Smooth muscle cell (in vitro differentiated cells): ENCODE data around the gene SCNN1G. TPM values are rescaled to one million over a fixed set of nuclear protein-coding genes. Genes with fewer than 3 reads are reported as not detected.
A peak's percentile ranks its signal among the peaks of the same experiment; 100 is the strongest.

Experiments
- DNase-seq: peaks from one replicate; lab custom pipeline; 2025; ENCODE audit not compliant: unreplicated experiment; lab: John Stamatoyannopoulos, UW
- H2AFZ ChIP-seq: fragments of 200-600 bp; sonication (generic); 2 replicates; pipeline ENCODE4 v1.6.0; 2016; ENCODE audit warnings: antibody characterized with exemption, low read depth, mild to moderate bottlenecking
- H3F3A ChIP-seq: fragments of 200-600 bp; sonication (generic); 2 replicates; pipeline ENCODE4 v1.6.0; 2017; ENCODE audit warnings: antibody characterized with exemption, low read depth
- H3K27ac ChIP-seq: fragments of 200-600 bp; sonication (generic); 2 replicates; pipeline ENCODE4 v1.5.1; 2016; ENCODE audit warnings: low read depth, mild to moderate bottlenecking
- H3K27me3 ChIP-seq: fragments of 200-600 bp; sonication (generic); 2 replicates; pipeline ENCODE4 v1.6.1; 2016; ENCODE audit warnings: low read depth, mild to moderate bottlenecking
- H3K36me3 ChIP-seq: fragments of 200-600 bp; sonication (generic); 2 replicates; pipeline ENCODE4 v1.5.1; 2016; ENCODE audit warnings: low read depth
- H3K4me1 ChIP-seq: fragments of 200-600 bp; sonication (generic); 2 replicates; pipeline ENCODE4 v1.5.1; 2016; ENCODE audit warnings: low read depth
- H3K4me2 ChIP-seq: fragments of 200-600 bp; sonication (generic); 2 replicates; pipeline ENCODE4 v1.6.0; 2016; ENCODE audit warnings: mild to moderate bottlenecking
- H3K4me3 ChIP-seq: fragments of 200-600 bp; sonication (generic); 2 replicates; pipeline ENCODE4 v1.5.1; 2016; ENCODE audit warnings: mild to moderate bottlenecking
- H3K79me2 ChIP-seq: fragments of 200-600 bp; sonication (generic); 2 replicates; pipeline ENCODE4 v1.6.0; 2016; ENCODE audit warnings: low read depth, mild to moderate bottlenecking
- H3K9ac ChIP-seq: fragments of 200-600 bp; sonication (generic); 2 replicates; pipeline ENCODE4 v1.6.0; 2016; ENCODE audit warnings: low read depth
- H3K9me3 ChIP-seq: fragments of 200-600 bp; sonication (generic); replicated peaks from 2 replicates; pipeline ENCODE4 v1.5.1; 2016; ENCODE audit warnings: low read depth
- H4K20me1 ChIP-seq: fragments of 200-600 bp; sonication (generic); 2 replicates; pipeline ENCODE4 v1.6.0; 2016; ENCODE audit warnings: low read depth
- WGBS: methylation state at CpG from one replicate; pipeline ENCODE4 v1.1.7; 2016; ENCODE audit warnings: low lambda C conversion rate; 5-methylcytosine and 5-hydroxymethylcytosine counted together
- polyA plus RNA-seq: library from polyadenylated mRNA; unstranded; fragments of >200 nt; fragmentation: Nextera tagmentation; extraction: Ambion mirVana; gene quantifications from 2 replicates; pipeline ENCODE4 v1.2.1, GENCODE V29; 2016
- total RNA-seq: library from RNA; depleted of rRNA; stranded (reverse); fragments of >200 nt; gene quantifications from 2 replicates; pipeline ENCODE4 v1.2.3, GENCODE V29; 2014
- TF ChIP-seq, protein P1 (sequence below): fragments of 200-600 bp; sonication (generic); IDR thresholded peaks from 2 replicates; pipeline ENCODE4 v1.5.1; 2017; ENCODE audit warnings: borderline replicate concordance, mild to moderate bottlenecking, antibody characterized with exemption; ENCODE audit not compliant: insufficient read depth, poor library complexity, severe bottlenecking

Gene SCNN1G
- not detected in 2 replicates for total RNA-seq
- not detected in 2 replicates for polyA plus RNA-seq

DNA sequence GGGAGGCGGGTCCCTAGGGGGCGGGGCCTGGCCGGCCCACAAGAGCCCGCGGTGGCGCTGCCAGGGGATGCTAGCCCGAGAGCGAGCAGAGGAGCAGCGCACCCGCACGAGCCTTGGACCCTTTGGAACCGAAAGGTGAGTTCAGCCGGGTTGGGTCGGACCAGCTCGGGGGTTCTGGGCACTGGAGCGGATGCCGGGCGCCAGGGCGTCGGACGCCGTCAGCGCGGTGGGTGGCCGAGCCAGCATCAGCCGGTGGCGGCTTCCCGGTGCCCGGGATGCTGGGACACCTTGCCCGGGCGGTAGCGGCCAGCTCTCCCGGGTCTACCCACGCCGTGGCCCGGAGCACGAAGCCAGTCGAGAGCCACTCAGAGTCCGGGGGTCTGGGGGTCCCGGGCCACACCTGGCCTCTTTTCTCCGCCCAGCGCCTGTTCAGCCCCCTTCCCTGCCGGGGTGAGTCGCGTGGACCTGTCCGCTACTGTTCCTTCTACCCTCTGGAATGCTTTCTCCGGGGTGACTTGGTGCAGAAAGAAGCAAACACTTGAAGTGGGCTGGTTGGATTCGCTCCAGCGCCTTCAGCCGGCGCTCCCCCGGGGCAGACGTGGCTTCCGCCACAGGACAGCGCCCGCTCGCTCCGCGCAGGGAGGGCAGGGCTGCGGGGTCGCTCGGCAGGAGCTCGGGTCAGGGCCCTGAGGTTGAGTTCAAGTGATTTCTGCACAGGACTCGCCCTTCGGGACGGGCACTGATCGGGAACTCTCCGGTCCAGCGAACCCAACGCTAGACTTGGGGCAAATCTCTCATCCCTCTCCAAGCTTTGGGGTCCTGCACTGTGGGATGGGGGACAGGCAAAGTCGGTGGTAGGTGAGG is at the start of gene SCNN1G:
Gene SCNN1G (plus strand): TSS at position 67 of the 864 bp plus-strand sequence. CDS start 3,527 bp downstream, outside the sequence.
- TF ChIP-seq, protein P1, sequence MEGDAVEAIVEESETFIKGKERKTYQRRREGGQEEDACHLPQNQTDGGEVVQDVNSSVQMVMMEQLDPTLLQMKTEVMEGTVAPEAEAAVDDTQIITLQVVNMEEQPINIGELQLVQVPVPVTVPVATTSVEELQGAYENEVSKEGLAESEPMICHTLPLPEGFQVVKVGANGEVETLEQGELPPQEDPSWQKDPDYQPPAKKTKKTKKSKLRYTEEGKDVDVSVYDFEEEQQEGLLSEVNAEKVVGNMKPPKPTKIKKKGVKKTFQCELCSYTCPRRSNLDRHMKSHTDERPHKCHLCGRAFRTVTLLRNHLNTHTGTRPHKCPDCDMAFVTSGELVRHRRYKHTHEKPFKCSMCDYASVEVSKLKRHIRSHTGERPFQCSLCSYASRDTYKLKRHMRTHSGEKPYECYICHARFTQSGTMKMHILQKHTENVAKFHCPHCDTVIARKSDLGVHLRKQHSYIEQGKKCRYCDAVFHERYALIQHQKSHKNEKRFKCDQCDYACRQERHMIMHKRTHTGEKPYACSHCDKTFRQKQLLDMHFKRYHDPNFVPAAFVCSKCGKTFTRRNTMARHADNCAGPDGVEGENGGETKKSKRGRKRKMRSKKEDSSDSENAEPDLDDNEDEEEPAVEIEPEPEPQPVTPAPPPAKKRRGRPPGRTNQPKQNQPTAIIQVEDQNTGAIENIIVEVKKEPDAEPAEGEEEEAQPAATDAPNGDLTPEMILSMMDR = no peak
- Histone ChIP-seq H3K27ac (no peak within 1 kb of the TSS), H3F3A (no peaks in the 10 kb centered on the region), H3K4me3 (peak within 1 kb of the TSS; percentile 21), H2AFZ (no peak within 1 kb of the TSS), H3K4me1 (peaks cover 4% of the 10 kb centered on the region), H3K79me2 (no peaks in the 10 kb centered on the region), H3K9me3 (no peaks in the 10 kb centered on the region), H3K27me3 (peaks cover 73% of the 10 kb centered on the region), H3K9ac (no peak within 1 kb of the TSS), H3K4me2 (peak within 1 kb of the TSS; percentile 71), H4K20me1 (no peaks in the 10 kb centered on the region), H3K36me3 (no peaks in the 10 kb centered on the region)
- no peak for DNase-seq
- WGBS = 8% methylated on average over 65 of the region's 71 CpGs

DNA sequence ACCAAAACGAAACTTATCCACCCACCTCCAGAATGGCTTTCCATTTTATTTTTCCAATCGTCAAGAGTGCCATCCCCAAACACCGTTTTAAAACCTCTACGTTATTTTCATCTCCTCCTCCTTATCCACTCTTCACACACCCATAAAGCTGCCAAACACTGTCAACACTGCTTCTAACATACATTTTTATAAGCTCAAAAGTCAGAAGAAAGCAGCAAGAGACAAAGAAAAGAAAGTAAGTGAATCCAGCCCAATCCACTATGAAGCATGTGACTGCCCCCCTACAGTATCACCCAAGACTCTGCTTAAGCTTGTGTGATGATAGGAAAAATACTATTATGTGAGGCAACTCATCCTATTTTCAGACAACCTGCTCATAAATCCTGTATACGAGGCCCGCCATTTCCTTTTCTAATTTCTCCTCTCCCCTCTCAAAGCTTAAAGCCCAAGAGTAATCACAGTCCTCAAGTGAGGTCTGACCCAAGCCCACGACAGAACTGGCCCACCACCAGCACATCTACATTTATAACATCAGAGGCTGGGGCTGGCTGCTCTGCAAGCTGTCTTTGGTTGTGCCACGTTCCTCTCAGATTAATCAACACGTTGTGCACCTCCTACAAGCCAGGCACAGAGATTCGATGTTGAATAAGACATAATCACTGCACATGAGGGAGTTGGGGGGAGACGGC is 49.6 kb upstream of the SCNN1G start:
- Histone ChIP-seq H2AFZ (no peak overlapping the region), H3K4me1 (peaks cover 10% of the 10 kb centered on the region), H3K27me3 (no peaks in the 10 kb centered on the region), H3K4me2 (peak overlapping the region; percentile 32), H4K20me1 (peaks cover 84% of the 10 kb centered on the region), H3K9ac (no peak overlapping the region), H3K27ac (no peak overlapping the region), H3K79me2 (peaks cover 78% of the 10 kb centered on the region), H3K36me3 (no peaks in the 10 kb centered on the region), H3K9me3 (no peaks in the 10 kb centered on the region), H3K4me3 (peak overlapping the region; percentile 1), H3F3A (no peaks in the 10 kb centered on the region)
- WGBS = 49% methylated on average over 11 of the region's 11 CpGs
- DNase-seq = no peak
- TF ChIP-seq, protein P1 = no peak

- Histone ChIP-seq H3K9me3 (no peaks in the 10 kb centered on the region), H3K4me3 (no peak overlapping the region), H3K79me2 (peaks cover 79% of the 10 kb centered on the region), H3K4me2 (no peak overlapping the region), H3K27ac (no peak overlapping the region), H3K27me3 (no peaks in the 10 kb centered on the region), H2AFZ (no peak overlapping the region), H3K36me3 (no peaks in the 10 kb centered on the region), H3F3A (no peaks in the 10 kb centered on the region), H3K9ac (no peak overlapping the region), H4K20me1 (peaks cover 82% of the 10 kb centered on the region), H3K4me1 (peaks cover 10% of the 10 kb centered on the region)
- WGBS = 80% methylated on average over 3 of the region's 3 CpGs
- TF ChIP-seq, protein P1 = no peak
- no peak for DNase-seq
These were observed 48.3 kb upstream of the SCNN1G start for GRCh38 chr16:23134274-23134673.
